GM19099 (cell line): Measurements from ENCODE around the gene FMNL2.

Experiments used
- POLR2A ChIP-seq: IDR thresholded peaks from 3 replicates; pipeline ENCODE4 v1.6.1; 2011; ENCODE audit warnings: low read depth; ENCODE audit not compliant: insufficient read length; ENCODE audit errors: extremely low read depth

The FMNL2 gene

DNA sequence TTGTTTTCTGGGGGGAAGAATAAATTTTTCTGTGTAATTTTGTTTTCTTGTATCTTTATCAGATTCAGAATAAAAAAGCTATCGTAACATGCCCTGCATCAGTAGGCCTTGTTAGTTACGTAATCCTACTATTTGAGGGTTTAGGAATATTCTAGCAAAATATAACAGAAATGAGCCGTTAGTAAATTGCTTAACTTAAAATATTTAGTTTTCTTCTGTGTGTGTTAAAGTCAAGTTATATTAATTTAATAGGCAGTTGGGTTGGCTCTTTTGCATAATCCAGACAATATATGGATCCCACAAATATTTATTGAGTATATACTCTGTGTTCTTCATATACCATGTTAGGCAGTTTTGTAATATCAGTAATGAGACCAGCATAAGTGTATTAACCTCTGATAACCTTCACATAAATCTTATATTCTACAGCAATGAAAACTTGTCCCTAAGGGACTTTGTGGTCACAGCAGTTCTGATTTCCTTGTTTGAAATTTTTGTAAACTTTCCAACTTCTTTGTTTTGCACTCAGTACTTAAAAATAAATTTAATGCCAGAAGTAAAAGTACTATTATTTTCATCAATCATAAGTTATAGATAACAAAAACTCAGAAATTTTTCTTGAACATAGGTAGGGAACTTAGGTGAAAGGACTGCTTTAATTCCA is 151.9 kb downstream of the FMNL2 start:
- no peak for TF ChIP-seq POLR2A

- TF ChIP-seq POLR2A: no peak
These were observed 153.1 kb downstream of the FMNL2 start for GRCh38 chr2:152488075-152488474.

- TF ChIP-seq POLR2A: no peak
These were observed 154.4 kb downstream of the FMNL2 start for GRCh38 chr2:152489364-152489763.

- no peak for TF ChIP-seq POLR2A
These were observed 155.9 kb downstream of the FMNL2 start for GRCh38 chr2:152490686-152491455.

GRCh38 chr2:152492131-152492530 is 157.2 kb downstream of the FMNL2 start:
- TF ChIP-seq POLR2A: no peak

- no peak for TF ChIP-seq POLR2A
These were observed 157.9 kb downstream of the FMNL2 start for GRCh38 chr2:152492911-152493310.

GRCh38 chr2:152493417-152493816 is 158.4 kb downstream of the FMNL2 start:
- TF ChIP-seq POLR2A: no peak

DNA sequence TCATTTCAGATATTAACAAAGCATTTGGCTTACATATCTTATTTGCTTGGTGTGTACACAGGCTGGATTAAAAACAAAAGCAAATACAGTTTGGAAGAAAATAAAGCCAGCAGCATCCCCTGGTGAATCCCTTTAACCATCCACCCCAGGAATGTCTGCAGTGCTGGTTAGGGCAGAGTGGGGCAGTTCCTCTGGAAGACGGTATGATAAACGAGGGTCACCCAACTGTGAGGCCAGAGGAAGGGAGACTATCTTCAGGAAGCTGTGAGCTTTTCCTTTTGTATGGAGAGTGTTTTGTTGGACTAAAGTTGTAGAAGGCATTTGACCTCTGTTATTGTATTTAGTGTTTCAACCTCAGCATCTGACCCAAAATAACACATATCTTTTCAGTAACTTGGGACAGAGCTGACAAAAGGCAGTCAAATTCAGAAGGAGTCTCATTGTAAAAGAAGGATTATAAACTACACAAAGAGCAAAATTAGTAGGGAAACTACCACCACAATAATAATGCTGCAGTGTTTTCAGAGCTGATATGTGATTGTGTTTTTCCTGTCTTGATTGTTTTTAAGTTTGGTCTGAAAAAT is 159.1 kb downstream of the FMNL2 start:
- no peak for TF ChIP-seq POLR2A

DNA sequence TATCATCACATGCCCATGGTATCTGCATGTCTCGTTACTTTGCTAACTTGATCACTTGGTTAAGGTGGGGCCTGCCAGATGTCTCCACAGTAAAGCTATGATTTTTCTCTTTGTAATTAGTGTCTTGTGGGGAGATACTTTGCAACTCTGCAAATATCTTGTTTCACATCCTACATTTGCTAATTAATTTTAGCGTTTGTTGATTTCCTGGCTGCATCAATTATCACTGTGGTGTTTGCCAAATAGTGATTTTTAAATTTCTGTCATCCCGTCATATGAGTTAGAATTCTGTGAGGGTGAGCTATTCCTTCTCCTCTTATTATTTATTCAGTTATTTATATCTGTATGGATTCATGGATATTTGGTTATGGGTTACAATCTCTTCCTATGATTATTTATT is 161.4 kb downstream of the FMNL2 start:
- TF ChIP-seq POLR2A: no peak

- TF ChIP-seq POLR2A: no peak
These were observed 162.6 kb downstream of the FMNL2 start for GRCh38 chr2:152497481-152498052.

DNA sequence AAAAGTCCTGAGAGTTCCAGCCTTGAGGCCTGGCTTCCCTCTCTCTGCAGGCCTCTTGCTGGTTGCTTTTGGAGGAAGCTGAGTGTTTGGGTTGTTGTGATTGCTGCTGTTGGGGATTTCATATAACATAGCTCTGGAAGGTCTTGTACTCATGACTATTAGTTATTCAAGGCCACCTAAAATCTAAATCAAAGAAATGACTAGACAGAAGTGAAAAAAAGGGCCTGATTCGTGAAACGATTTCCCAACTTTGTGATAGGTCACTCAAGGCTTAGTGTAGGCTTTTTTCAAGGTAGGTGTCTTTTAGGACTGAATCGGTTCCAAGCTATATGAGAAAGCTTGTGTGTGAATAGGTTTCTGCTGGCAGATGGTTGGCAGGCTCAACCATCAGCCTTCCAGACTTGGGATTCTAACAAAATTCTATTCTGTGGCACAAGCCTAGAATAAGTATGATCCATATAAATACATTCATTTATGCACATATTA is 164.4 kb downstream of the FMNL2 start:
- no peak for TF ChIP-seq POLR2A

- no peak for TF ChIP-seq POLR2A
These were observed 165.1 kb downstream of the FMNL2 start for GRCh38 chr2:152499896-152500735.

DNA sequence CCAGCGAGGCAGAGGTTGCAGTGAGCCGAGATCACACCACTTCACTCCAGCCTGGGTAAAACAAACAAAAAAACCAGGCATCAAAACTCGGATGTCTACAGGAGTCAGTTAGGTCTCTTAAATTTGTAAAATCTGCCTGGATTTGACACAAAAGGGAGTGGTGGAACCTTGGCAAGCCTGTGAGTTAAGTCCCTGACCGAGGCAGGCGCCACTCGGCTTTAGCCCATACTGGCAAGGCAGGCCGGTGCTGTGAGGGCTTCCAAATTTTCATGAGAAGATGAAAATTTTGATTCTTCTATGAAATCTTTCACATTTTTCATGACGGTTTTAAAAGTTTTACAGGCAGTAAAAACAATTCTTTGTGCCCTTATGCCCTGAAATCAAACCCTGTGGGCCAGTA is 165.8 kb downstream of the FMNL2 start:
- no peak for TF ChIP-seq POLR2A

DNA sequence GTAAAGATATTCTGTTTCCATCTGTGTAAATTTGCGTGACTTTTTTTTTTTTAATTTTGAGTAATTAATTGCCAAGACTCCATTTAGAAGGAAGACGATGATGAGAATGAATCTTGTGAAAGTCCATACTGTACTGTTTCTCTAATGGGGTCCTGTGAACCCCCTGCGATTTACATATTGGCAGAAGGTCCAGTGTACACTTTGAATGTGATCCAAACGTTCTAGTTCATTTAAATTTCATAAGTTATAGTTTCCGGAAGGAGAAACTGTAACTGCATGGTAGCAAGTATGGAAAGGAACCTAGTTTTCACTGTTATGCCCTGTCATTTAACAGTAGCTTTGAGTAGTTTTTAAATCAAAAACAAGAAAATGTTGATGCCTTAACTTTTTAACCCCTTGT is 166.7 kb downstream of the FMNL2 start:
- TF ChIP-seq POLR2A: no peak

GRCh38 chr2:152504618-152505017 is 169.6 kb downstream of the FMNL2 start:
- no peak for TF ChIP-seq POLR2A
